GM18861 (cell line): Measurements from ENCODE around the gene DMD.

Source experiments
- ATAC-seq: cut with Tn5 transposase; IDR thresholded peaks from one replicate; pipeline ENCODE4 v1.9.1; 2021; ENCODE audit not compliant: unreplicated experiment

DMD gene

GRCh38 chrX:31154946-31155345 is 2056.4 kb downstream of the DMD start:
- ATAC-seq = no peak

GRCh38 chrX:31153475-31154047 is 2057.8 kb downstream of the DMD start:
- no peak for ATAC-seq

GRCh38 chrX:31147175-31147574 is 2064.2 kb downstream of the DMD start:
- ATAC-seq = no peak

- no peak for ATAC-seq
These were observed 2071.4 kb downstream of the DMD start for GRCh38 chrX:31139961-31140360.

- no peak for ATAC-seq
These were observed 2073.2 kb downstream of the DMD start for GRCh38 chrX:31138124-31138523.

GRCh38 chrX:31136144-31136611 is 2075.2 kb downstream of the DMD start:
- peak; percentile 89 for ATAC-seq

- ATAC-seq = no peak
These were observed 2078.5 kb downstream of the DMD start for GRCh38 chrX:31132821-31133241.

- ATAC-seq = no peak
These were observed 2080.7 kb downstream of the DMD start for GRCh38 chrX:31130457-31131220.

GRCh38 chrX:31128855-31129254 is 2082.5 kb downstream of the DMD start:
- ATAC-seq = no peak

- no peak for ATAC-seq
These were observed 2083.6 kb downstream of the DMD start for GRCh38 chrX:31127716-31128115.

GRCh38 chrX:31126205-31126604 is 2085.1 kb downstream of the DMD start:
- ATAC-seq = no peak

GRCh38 chrX:31124536-31124935 is 2086.8 kb downstream of the DMD start:
- ATAC-seq = no peak

GRCh38 chrX:31123335-31123734 is 2088.0 kb downstream of the DMD start:
- ATAC-seq = no peak

- ATAC-seq = no peak
These were observed 2094.1 kb downstream of the DMD start for GRCh38 chrX:31117266-31117665.

- no peak for ATAC-seq
These were observed 2096.0 kb downstream of the DMD start for GRCh38 chrX:31115398-31115797.

- no peak for ATAC-seq
These were observed 2096.5 kb downstream of the DMD start for GRCh38 chrX:31114858-31115257.

GRCh38 chrX:31112226-31112999 is 2098.9 kb downstream of the DMD start:
- ATAC-seq = no peak

GRCh38 chrX:31110657-31111056 is 2100.7 kb downstream of the DMD start:
- ATAC-seq = no peak

- ATAC-seq = peak; percentile 77
These were observed 2111.7 kb downstream of the DMD start for GRCh38 chrX:31099536-31100090.

GRCh38 chrX:31098079-31098478 is 2113.3 kb downstream of the DMD start:
- ATAC-seq = no peak

- peak; percentile 15 for ATAC-seq
These were observed 2117.7 kb downstream of the DMD start for GRCh38 chrX:31093639-31093975.
